ENCODE results near the gene MCRIP2.

Gene MCRIP2

DNA sequence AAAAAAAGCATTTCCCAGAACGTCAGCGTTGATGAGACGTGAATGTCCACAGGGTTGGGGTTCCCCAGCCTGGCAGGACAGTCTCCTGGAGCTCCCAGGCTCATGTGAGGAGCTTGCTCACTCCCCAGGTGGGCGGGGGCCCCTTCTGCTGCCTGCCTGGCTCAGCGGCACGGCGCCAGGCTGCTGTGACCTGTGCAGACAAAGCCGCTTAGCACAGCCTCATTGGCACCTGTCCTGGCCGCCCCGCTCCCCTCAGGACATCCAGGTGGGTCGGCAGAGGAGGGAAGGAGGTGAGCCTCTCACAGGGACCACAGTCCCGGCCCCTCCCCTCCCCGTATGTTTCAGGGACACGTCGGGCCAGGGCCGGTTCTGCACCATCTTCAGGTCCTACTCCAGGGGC lies 23.8 kb upstream of the MCRIP2 start:
- DNase-seq = no peak

DNA sequence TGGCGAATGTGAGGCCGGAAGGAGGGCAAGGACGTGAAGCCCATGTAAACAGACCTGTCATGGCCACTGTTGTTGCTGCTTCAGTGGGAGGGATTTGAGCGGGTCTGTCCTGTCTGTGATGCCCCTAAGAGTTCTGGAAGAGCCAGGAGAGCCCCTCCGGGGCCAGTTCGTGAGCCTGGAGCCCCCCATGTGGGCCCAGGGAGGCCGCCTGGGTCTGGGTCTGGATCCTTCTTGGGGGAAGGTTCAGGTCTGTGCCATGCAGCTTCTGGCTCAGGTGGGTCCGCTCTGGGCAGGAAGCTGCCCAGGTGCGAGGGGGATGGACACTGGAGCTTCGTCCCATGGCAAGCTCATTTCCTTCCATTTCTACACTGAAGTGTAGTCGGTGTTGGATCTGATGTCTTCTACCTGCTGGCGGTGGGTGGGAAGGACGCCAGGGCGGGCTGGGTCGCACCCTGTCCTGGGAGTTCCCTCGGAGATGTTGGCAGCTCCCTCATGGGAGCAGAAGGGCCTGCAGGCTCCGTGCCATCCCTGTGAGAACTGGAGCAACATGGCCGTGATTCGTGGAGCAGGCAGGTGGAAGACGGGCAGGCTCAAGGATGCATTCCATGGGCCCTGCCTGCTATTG lies 22.0 kb upstream of the MCRIP2 start:
- DNase-seq = no peak

DNA sequence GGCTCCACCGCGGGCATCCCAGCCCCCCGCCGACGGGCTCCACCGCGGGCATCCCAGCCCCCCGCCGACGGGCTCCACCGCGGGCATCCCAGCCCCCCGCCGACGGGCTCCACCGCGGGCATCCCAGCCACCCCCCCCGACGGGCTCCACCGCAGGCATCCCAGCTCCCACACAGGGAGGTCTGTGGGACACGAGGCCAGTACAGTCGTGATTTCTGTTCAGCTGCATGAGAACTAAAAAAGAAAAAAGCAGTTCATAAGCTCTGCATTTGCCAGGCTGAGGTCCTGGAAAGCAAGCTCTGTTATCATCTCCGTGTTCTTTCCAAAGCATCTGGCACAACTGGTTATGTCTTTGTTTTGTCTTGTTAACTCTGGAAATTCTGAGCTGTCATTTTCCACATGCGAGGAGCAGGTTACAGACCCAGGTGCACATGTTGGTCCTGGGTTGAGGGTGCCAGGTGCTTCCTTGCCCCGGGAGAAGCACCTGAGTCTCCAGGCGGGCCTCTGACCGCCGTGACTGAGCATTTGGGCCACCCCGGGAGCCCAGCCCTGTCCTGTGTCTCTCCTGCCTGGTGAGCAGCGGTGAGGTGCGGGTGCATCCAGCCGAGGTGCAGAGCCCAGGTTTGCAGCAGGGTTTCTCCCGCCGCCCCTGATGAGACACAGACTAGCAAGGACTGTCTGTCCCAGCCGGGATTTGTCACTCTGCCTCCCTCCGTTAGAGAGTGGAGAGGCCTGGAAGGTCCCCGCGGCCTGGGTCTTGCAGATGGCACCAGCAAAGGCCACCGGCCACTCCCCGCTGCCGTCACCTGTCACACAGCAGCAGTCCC lies 20.7 kb upstream of the MCRIP2 start:
- no peak for DNase-seq

DNA sequence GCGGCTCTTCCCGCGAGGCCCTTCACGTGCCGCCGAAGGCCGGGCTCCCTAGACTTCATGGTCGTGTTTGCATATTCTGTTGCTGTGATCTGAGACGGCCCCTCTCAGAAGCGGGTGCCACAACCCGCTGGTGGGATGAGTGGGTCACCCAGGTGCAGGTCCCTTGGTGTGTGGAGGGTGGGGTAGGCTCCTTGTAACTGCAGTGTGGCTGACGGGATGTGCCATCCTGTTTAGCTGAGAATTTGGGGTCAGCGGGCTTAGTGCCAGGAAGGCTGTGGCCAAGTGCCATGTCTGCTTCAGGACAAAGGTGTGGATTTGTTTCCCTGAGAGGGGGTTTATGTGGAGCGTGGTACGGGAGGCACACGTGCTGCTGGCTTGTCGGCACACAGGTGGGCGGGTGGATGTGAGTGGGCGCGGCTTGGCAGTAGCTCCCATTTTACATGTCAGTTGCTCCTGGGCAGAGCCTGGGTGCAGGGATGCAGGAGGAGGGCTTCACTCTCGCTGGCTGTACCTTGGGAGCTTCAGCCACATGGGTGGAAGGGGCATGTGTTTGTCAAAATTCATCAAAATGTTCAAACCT lies 20.0 kb upstream of the MCRIP2 start:
- DNase-seq = no peak

DNA sequence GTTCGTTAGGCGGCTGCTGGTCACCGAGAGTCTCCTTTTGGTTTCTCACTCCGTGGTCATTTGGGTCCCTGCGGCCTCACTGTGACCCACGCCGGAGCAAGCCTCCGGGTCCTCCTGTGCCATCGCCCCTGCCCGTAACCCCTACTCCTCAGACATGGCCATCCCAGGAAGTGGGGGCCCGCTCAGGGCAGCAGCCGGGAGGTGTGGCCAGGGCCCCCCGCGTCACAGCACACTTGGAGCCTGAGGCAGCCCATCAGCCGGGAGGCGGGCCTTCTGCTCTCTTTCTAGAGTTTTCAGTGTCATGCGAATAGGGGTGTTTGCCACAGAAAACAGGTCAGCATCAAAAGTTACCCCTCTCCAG lies 18.7 kb upstream of the MCRIP2 start:
- DNase-seq = no peak

DNA sequence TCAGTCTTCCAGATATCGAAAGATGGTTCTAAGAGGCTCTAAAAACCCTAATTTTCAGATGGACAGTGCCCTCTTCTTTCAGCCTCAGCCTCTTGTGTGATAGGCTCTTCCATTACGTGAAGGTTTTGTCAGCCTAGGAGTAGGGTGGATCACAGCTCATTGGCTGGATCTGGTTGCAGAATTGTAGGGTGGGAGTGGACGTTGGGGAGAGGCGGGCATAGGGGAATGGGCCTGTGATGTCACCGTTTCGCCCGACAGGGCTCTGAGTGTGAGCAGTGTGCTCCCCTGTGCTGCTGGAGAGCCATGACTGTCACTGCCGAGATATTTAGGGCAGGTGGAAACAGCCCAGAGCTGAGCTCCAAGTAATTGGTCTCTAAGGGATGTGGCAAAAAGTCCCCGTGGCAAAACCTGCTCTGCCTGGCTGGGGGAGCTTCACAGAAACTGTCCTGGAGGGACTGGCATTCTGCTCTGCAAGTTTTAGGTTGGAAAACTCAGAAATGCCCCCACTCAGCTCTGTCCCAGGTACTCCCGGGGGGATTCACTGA lies 17.0 kb upstream of the MCRIP2 start:
- DNase-seq = no peak

DNA sequence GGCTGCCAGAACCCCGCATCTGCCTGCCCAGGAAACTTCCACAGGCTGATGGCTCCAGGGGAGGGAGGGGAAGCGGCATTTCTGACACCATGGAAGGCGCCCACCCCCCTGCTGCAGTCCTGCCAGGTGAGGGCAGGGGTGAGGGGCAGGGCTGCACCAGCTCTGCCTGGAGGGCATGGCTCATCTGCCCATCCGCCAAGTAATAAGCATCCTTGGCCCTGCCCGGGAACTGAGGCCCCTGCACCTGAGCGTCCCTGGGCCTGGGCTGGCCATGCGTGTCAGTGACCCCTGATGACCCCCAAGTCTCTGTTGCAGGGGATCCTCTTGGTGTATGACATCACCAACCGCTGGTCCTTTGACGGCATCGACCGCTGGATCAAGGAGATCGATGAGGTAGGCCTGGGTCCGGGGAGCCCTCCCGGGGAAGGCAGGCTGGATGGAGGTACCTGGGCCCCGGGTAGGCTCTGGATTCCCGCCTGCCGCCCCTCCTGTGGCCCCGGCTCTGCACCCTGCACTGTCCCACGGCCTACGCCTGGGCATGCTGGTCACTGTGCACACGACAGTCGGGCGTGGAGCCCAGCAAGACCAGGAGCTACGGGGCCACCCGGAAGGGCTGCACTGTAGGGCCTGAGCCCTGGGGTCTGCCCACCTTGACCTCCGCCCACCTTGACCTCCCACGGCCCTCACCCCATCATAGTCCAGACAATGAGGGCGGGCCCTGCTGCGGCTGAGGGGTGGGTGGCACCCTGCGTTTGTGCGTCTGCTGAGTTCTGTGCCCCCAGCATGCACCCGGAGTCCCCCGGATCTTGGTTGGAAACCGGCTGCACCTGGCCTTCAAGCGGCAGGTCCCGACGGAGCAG lies 16.3 kb upstream of the MCRIP2 start:
- no peak for DNase-seq

DNA sequence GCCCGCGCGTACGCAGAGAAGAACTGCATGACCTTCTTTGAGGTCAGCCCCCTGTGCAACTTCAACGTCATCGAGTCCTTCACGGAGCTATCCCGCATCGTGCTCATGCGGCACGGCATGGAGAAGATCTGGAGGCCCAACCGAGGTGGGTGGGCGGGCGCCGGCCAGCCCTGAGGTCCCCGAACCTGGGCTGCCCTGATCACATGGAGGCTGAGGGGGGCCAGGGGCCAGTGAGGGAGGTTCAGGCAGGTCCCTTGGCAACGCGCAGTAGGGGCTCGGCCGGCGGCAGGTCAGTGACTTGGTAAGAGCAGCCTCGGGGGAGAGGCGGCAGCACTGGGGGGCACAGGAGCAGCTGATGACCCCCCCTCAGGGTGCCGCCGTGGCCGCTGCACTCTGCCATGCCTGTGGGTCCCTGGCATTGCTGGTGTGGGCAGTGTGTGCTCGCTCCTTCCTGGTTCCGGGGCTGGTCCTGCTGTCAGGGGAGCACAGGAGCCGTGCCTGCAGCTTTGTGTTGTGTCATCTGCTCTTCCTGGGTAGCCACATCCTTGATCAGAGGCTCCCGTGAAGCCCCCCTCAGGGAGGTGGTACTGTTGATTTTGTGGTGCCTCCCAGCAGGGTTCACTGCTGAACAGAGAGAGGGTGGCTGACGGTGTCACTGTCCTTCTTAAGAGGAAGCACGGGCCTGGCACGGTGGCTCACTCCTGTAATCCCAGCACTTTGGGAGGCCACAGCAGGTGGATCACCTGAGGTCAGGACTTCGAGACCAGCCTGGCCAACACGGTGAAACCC lies 15.5 kb upstream of the MCRIP2 start:
- no peak for DNase-seq

DNA sequence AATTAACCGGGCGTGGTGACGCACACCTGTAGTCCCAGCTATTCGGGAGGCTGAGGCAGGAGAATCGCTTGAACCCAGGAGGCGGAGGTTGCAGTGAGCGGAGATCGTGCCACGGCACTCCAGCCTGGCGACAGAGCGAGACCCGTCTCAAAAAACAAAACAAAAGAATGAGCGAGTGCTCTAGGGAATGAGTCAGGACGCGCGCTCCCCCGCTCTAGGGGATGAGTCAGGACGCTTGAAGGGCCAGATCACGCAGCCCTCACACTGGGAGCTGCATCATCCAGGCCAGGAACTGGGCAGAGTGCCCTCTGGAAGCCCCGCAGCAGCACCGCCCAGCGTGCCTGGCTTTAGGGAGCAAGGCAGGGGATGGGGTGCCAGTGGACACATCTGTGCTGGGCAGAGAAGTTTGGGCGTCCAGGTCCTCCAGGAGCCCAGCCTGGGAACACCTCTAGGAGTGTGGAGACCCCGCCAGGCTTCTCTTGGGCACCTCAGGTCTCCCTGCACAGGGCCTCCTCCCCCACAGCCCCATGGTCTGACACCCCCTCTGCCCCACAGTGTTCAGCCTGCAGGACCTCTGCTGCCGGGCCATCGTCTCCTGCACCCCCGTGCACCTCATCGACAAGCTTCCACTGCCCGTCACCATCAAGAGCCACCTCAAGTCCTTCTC lies 14.7 kb upstream of the MCRIP2 start:
- no peak for DNase-seq

DNA sequence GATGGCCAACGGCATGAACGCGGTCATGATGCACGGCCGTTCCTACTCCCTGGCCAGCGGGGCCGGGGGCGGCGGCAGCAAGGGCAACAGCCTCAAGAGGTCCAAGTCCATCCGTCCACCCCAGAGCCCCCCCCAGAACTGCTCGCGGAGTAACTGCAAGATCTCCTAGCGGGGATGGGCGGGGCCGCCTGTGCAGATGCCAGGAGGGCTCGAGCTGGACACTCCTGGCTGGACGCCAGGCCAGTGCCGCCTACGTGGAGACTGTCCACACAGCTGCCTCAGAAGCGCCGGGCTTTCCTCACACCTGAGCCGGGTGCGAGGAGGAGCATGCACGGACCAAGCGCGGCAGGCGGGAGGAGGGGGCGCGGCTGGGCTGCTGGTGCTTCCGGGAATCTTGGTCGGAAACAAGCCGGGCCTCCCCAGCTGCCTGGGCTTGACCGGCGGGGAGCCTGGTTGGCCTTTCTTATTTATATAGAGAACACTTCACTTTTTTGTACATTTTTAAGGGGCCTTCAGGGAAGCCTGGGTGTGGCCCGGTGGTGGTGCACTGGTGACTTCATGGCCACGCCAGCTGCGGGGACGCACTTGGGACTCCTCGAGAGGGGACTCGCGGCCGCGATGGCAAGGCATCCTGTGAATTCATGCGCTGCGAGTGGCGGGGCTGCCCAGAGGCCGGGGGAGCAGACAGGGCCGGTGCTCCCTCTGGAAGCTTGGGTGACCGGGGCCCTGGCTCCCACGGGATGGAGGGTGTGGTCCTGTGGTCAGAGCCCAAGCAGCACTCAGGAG lies 14.0 kb upstream of the MCRIP2 start:
- DNase-seq = no peak

DNA sequence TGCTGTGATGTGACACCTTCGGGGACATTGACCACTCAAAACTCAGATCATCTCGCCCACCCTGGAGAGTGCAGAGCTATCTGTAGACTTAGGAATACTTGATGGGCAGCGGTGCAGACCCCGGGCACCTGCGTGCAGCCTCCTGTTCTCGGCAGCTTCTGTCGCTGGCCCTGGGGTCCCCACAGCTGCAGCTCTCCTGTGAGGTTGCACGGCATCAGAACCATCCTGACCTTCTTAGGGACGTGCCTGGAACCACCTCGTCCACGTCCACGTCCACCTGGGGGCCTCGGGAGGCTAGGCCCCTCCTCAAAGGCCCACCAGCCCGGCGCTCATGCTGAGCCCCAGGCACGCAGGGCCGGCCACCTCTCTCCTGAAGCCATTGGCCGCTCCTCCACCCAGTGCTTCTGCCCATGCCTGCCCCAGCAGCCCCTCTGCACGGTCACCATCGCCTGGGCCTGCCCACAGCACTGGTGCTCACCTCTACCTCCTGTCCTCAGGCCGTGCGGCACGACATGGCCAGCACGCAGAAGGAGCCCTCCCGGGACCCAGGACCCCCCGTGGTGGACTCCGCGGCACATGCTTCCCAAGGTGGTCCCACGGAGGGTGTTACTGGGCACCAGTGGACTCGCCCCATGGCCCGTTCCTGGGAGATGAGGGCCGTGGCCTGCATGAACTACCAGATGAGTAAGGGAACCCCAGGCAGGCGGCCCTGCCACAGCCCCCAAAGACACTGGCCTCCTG lies 13.1 kb upstream of the MCRIP2 start:
- no peak for DNase-seq

DNA sequence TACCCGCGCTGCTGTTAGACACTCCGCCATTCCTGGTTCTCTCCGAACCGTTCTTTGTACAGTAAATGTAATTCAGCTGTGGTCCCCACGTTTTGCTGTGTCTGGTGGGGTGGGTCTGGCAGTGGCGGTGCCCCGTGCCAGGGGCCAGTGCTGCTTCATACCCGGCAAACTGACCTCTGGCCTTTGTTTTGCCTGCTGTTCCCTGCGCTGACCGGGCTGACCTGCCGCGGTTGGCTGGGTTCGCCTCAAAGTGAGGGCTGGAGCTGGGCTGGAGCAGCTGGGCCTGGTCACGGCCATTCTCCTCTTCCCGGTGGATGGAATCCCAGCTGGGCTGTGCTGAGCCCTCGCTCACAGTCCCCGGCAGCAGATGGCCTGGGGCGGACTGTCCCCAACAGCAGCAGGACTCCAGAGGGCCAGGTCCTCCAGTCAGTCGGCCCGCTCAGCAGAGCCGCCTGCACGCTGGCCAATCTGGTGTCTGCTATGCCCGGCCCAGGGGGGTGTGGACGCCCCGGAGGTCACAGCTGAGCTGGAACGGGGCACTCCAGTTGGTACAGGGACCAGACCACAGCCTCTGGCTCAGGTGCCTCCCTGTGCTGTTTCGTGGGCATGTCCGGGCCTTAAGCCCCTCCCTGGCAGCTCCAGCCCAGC lies 12.3 kb upstream of the MCRIP2 start:
- DNase-seq = no peak

DNA sequence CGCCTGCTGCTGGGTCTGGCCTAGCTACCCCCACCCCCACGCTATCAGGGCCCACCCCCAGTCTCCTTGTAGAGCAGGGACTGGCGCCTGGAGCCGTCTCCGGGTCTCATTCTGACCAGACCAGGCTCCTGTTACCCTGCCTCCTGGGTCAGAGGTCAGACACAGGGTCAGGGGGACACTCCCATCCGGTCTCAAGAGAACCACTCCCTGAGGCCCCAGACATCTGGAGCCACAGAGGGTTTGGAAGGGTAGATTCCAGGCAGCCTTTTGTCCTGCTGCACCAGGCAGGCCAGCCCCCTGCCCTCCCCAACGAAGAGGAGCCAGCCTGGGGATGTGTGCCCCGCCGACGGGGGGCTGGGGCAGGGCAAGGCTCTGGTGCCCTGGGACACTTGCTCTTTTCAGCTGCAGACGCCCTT lies 11.8 kb upstream of the MCRIP2 start:
- DNase-seq = no peak

DNA sequence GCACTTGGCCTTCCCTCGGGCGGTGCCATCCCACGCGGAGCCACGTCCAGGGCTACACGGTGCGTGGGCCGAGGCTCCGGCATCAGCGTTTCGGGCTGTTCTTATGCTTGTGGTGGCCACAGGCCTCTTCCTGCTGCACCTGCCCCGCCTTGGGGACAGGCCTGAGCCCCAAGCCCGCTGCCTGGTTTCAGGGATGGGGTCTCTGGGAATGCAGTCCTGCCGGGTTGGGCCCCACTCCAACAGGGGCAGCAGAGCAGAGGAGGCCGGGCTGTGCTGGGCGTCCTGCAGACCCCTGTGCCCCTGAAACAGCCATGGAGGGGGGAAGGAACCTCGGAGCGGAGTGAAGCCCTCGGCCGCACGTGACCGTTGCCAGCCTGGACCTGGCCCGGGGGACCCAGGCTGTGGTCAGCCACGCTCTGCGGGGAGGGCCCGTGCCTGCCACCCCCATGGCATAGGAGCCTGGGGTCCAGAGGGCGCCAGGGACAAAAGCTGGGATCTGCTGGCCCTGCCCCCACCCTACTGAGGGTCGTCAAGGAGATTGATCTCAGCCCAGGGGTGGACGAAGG lies 11.3 kb upstream of the MCRIP2 start:
- no peak for DNase-seq

DNA sequence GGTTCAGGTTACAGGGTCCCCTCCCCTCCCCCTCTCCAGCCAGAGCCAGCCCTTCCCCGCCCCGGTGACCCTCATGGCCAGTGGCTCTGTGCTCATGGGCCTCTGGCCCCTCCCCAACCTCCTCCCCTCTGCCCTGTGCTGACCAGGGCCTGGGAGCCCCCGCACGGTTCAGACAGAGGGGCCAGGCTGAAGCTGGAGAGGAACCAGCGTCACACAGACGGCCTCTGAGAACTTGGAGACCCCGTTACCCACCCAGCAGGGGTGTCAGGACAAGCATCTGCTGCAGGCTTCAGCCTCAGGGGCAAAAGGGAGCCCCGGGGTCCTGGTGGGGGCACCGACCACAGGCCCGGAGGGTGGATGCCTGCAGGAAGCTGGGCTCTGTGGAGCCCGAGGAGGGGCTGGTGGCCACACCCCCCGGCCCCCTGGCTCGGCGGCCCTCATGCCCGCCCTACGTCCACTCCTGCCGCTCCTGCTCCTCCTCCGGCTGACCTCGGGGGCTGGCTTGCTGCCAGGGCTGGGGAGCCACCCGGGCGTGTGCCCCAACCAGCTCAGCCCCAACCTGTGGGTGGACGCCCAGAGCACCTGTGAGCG lies 10.7 kb upstream of the MCRIP2 start, which contains the start of gene WFIKKN1:
Gene WFIKKN1, plus strand, starts transcription at position 171 of the 591 bp plus-strand sequence. Its CDS starts 269 bp downstream, at position 440.
- DNase-seq = no peak

DNA sequence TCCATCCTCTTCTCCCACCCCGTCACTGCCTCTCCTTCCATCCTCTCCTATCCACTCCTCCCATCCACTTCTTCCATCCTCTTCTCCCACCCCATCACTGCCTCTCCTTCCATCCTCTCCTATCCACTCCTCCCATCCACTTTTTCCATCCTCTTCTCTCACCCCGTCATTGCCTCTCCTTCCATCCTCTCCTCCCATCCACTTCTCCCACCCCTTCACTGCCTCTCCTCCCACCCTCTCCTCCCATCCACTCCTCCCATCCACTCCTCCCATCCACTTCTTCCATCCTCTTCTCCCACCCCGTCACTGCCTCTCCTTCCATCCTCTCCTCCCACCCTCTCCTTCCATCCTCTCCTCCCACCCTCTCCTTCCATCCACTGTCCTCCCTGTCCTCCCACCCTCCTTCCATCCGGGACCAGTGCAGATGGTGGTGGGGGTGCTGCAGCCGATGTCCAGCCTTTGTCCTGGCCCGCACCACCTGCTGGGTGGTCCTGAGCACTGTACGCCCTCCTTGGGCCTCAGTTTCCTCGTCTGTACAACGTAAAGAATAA lies 9.7 kb upstream of the MCRIP2 start:
- DNase-seq = no peak

DNA sequence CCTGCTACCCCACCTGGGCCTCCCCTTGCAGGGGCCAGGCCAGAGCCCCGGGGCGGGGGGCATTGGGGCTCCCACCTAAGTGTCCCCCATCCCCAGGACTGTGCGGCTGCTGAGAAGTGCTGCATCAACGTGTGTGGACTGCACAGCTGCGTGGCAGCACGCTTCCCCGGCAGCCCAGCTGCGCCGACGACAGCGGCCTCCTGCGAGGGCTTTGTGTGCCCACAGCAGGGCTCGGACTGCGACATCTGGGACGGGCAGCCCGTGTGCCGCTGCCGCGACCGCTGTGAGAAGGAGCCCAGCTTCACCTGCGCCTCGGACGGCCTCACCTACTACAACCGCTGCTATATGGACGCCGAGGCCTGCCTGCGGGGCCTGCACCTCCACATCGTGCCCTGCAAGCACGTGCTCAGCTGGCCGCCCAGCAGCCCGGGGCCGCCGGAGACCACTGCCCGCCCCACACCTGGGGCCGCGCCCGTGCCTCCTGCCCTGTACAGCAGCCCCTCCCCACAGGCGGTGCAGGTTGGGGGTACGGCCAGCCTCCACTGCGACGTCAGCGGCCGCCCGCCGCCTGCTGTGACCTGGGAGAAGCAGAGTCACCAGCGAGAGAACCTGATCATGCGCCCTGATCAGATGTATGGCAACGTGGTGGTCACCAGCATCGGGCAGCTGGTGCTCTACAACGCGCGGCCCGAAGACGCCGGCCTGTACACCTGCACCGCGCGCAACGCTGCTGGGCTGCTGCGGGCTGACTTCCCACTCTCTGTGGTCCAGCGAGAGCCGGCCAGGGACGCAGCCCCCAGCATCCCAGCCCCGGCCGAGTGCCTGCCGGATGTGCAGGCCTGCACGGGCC lies 8.9 kb upstream of the MCRIP2 start:
- DNase-seq = no peak

All from effector CD8-positive, alpha-beta T cell (primary cell).